Coronary artery (tissue), 2 donors: ENCODE data around the gene PRODH2.

Experiments
- DNase-seq: peaks from one replicate; pipeline ENCODE4 v3.0.0-alpha.2; 2017; ENCODE audit warnings: low spot score
- H3K27ac ChIP-seq, 2 donors: fragments of 200-600 bp; sonication (generic); one replicate each; pipeline ENCODE4 v1.5.1; 2016 to 2019
- H3K4me3 ChIP-seq: fragments of 200-600 bp; sonication (generic); 2 replicates; pipeline ENCODE4 v1.5.1; 2016; ENCODE audit warnings: mild to moderate bottlenecking, moderate library complexity
- TF ChIP-seq, protein P1 (sequence below): fragments of 200-600 bp; sonication (generic); IDR thresholded peaks from one replicate; pipeline ENCODE4 v1.5.1; 2019; ENCODE audit warnings: antibody characterized with exemption

Gene PRODH2, protein sequence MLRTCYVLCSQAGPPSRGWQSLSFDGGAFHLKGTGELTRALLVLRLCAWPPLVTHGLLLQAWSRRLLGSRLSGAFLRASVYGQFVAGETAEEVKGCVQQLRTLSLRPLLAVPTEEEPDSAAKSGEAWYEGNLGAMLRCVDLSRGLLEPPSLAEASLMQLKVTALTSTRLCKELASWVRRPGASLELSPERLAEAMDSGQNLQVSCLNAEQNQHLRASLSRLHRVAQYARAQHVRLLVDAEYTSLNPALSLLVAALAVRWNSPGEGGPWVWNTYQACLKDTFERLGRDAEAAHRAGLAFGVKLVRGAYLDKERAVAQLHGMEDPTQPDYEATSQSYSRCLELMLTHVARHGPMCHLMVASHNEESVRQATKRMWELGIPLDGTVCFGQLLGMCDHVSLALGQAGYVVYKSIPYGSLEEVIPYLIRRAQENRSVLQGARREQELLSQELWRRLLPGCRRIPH

GRCh38 chr19:35812220-35813042 lies at the start of gene PRODH2:
Gene PRODH2 (minus strand): TSS chr19:35812845. CDS start chr19:35812805, 40 bp downstream.
- DNase-seq = no peak
- no peak within 1 kb of the TSS for H3K27ac ChIP-seq

DNA sequence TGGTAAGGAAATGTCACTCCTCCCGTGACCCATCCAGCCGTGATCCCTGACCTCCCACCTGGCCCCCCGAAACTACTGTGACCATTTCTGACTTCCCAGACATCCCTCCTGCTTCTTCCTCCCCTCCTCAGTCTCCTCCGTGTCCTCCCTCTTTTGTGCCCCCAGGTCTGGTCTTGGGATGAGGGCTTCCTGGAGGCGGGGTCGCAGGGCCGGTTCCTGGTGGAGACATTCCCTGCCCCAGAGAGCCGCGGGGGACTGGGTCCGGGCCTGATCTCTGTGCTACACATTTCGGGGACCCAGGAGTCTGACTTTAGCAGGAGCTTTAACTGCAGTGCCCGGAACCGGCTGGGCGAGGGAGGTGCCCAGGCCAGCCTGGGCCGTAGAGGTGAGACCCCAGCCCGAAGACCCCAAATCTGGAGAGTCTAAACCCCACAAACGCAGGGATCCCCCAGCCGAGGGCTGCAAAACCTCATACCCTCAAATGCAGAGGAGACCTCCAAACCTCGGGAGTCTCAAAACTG lies 49.1 kb upstream of the PRODH2 start:
- DNase-seq = no peak
- TF ChIP-seq, protein P1, sequence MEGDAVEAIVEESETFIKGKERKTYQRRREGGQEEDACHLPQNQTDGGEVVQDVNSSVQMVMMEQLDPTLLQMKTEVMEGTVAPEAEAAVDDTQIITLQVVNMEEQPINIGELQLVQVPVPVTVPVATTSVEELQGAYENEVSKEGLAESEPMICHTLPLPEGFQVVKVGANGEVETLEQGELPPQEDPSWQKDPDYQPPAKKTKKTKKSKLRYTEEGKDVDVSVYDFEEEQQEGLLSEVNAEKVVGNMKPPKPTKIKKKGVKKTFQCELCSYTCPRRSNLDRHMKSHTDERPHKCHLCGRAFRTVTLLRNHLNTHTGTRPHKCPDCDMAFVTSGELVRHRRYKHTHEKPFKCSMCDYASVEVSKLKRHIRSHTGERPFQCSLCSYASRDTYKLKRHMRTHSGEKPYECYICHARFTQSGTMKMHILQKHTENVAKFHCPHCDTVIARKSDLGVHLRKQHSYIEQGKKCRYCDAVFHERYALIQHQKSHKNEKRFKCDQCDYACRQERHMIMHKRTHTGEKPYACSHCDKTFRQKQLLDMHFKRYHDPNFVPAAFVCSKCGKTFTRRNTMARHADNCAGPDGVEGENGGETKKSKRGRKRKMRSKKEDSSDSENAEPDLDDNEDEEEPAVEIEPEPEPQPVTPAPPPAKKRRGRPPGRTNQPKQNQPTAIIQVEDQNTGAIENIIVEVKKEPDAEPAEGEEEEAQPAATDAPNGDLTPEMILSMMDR = no peak
- no peak overlapping the region for H3K27ac ChIP-seq
- H3K4me3 ChIP-seq = no peak overlapping the region

More at GRCh38 chr19:35812220-35813042, at the start of gene PRODH2:
- no peak within 1 kb of the TSS for H3K4me3 ChIP-seq
- TF ChIP-seq, protein P1 = no peak

- Histone ChIP-seq H3K4me3 (no peak overlapping the region), H3K27ac (no peak overlapping the region)
- no peak for DNase-seq
- TF ChIP-seq, protein P1 = no peak
Measured at GRCh38 chr19:35860818-35861639, 48.4 kb upstream of the PRODH2 start.

GRCh38 chr19:35860436-35860817 lies 47.8 kb upstream of the PRODH2 start:
- Histone ChIP-seq H3K4me3 (no peak overlapping the region), H3K27ac (no peak overlapping the region)
- no peak for DNase-seq
- TF ChIP-seq, protein P1 = no peak

GRCh38 chr19:35859414-35859813 lies 46.8 kb upstream of the PRODH2 start:
- TF ChIP-seq, protein P1 = no peak
- Histone ChIP-seq H3K27ac (no peak overlapping the region), H3K4me3 (no peak overlapping the region)
- DNase-seq = no peak

GRCh38 chr19:35858311-35858710 lies 45.7 kb upstream of the PRODH2 start:
- TF ChIP-seq, protein P1 = no peak
- Histone ChIP-seq H3K4me3 (no peak overlapping the region), H3K27ac (no peak overlapping the region)
- DNase-seq = no peak
